ENCODE data around the gene ATP8A1.

DNA sequence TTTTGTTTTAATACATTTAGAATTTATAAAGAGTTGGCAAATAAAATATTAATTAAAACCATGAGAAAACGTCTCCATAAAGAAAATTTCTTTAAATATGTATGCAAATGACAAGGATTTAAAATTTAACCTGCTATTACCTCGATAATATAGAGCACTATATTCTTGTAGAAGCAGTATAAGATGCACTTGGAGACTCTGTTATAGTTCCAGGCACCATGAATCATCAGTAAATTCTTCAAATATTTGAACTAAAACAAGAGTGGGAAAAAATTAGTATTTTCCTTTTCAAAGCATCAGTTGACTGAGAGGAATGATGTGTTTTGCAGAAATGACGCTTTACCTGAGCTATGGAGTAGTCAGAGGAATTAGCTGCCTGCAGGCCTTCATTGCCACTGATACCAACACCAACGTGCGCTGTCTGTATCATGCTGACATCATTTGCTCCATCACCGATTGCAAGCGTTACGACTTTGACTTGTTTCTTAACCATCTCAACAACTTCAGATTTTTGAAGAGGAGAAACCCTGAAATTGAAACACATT, 192.3 kb downstream of the ATP8A1 start:
- TF ChIP-seq POLR2A (IDR thresholded peaks at IDR 0.05; ENCODE audit: extremely low read depth, insufficient read length) = no peak
- TF ChIP-seq, protein P1, sequence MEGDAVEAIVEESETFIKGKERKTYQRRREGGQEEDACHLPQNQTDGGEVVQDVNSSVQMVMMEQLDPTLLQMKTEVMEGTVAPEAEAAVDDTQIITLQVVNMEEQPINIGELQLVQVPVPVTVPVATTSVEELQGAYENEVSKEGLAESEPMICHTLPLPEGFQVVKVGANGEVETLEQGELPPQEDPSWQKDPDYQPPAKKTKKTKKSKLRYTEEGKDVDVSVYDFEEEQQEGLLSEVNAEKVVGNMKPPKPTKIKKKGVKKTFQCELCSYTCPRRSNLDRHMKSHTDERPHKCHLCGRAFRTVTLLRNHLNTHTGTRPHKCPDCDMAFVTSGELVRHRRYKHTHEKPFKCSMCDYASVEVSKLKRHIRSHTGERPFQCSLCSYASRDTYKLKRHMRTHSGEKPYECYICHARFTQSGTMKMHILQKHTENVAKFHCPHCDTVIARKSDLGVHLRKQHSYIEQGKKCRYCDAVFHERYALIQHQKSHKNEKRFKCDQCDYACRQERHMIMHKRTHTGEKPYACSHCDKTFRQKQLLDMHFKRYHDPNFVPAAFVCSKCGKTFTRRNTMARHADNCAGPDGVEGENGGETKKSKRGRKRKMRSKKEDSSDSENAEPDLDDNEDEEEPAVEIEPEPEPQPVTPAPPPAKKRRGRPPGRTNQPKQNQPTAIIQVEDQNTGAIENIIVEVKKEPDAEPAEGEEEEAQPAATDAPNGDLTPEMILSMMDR (IDR thresholded peaks at IDR 0.05; ENCODE audit: low read depth, low read length) = no peak

All from NB4 (cell line).